Astrocyte of the spinal cord (primary cell): Measurements from ENCODE around the gene ODC1.

ENCODE experiments used
- DNase-seq: peaks from one replicate; pipeline ENCODE4 v3.0.0; 2011; ENCODE audit warnings: low read depth, low spot score
- H3K4me3 ChIP-seq: 2 replicates; pipeline ENCODE4 v1.5.1; 2011; ENCODE audit warnings: low read depth, mild to moderate bottlenecking, low read length, moderate library complexity
- in situ Hi-C: cut with HindIII; loops from 2 replicates; pipeline ENCODE4 v1.10.0; 2017; ENCODE audit warnings: low sequenced_read_pairs
- TF ChIP-seq, protein P1 (sequence below): IDR thresholded peaks from 2 replicates; pipeline ENCODE4 v1.5.1; 2012; ENCODE audit warnings: low read depth, mild to moderate bottlenecking, low read length, inconsistent platforms

The ODC1 gene

DNA sequence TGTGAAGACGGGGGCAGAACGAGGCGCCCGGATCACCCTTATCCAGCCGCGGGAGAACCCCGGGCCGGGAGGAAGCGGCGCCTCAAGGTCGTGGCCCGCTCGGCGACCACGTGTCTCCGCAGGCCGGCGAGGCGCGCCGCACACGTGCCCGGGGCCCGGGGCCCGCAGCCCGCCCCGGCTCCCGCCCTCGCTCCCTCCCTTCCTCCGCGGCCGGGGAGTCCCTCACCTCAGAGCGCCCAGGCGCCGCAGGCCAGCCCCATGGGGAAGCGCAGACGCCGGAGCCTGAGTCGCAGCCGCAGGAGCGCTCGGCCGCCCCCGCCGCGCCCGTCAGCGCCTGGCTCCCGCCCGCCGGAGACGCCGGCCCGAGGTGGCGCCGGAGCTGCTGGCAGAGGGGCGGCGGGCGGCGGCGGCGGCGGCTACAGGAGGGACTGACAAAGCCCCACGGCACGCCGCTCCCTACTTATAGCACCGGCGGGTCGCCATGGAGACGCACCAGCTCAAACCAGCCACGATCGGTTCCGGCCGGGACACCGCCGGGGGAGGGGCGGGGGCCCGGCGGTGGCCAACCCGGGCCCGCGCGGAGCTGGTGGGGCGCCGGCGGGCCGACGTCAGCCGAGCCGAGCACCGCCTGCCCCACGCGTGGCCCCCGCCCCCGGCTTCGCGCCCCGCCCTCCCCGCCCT is at the start of gene ODC1:
Gene ODC1 (minus strand): TSS at position 433 of the 681 bp plus-strand sequence. CDS start 3,295 bp downstream, outside the sequence.
- TF ChIP-seq, protein P1, sequence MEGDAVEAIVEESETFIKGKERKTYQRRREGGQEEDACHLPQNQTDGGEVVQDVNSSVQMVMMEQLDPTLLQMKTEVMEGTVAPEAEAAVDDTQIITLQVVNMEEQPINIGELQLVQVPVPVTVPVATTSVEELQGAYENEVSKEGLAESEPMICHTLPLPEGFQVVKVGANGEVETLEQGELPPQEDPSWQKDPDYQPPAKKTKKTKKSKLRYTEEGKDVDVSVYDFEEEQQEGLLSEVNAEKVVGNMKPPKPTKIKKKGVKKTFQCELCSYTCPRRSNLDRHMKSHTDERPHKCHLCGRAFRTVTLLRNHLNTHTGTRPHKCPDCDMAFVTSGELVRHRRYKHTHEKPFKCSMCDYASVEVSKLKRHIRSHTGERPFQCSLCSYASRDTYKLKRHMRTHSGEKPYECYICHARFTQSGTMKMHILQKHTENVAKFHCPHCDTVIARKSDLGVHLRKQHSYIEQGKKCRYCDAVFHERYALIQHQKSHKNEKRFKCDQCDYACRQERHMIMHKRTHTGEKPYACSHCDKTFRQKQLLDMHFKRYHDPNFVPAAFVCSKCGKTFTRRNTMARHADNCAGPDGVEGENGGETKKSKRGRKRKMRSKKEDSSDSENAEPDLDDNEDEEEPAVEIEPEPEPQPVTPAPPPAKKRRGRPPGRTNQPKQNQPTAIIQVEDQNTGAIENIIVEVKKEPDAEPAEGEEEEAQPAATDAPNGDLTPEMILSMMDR = no peak
- DNase-seq = peak; percentile 93
- H3K4me3 ChIP-seq = peak within 1 kb of the TSS; percentile 70
- in situ Hi-C loops = no loop called here

- DNase-seq = peak; percentile 67
- in situ Hi-C loops = no loop called here
- H3K4me3 ChIP-seq = no peak overlapping the region
- TF ChIP-seq, protein P1 = no peak
These were observed 49.7 kb upstream of the ODC1 start for GRCh38 chr2:10497797-10498251.

DNA sequence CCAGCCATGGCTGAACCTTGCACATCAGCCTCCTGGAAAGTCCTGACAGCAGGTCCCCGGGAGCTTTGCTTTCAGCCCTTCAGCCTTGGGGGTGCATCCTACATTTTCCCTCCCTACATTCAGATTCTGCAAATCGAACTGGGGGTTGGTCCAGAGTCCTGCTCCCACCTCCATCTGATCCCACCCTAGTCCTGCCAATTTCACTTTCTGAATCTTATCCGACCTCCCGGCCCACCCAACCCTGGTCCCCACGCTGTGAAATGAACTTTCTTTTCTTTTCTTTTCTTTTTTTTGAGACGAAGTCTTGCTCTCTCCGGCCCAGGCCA is 47.8 kb upstream of the ODC1 start:
- TF ChIP-seq, protein P1 = no peak
- DNase-seq = no peak
- in situ Hi-C loops = no loop called here
- no peak overlapping the region for H3K4me3 ChIP-seq

DNA sequence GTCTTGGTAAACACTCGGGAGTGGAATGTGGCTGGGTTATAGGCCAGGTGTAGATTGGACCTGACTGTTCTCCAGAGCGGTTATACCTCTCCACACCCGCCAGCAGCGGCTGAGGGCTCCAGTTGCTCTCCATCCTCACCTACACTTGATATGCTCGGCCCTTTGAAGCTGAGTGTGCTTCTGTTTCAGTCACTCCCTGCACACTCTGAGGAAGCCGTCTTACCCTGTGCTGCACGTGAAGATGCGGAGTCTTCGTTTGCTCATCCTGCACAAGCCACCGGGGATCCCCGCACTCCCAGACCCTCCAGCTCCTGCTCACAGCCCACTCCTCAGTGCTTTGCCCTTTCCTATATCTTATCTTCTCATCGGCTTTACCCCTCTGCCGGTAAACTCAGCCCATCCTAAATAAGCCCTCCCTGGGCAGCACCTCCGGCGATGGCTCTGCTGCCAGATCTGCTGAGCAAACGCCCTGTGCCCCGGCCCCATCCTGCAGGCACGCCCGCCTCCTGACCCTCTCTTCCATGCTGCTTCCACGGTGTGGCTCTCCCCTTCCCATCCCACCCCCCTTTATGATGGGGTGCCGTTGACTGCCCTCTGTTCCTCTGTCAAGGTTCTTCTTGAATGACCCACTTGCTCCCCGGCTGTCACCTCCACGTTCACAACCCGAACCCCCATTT is 47.3 kb upstream of the ODC1 start:
- DNase-seq = no peak
- TF ChIP-seq, protein P1 = no peak
- in situ Hi-C loops = no loop called here
- no peak overlapping the region for H3K4me3 ChIP-seq

DNA sequence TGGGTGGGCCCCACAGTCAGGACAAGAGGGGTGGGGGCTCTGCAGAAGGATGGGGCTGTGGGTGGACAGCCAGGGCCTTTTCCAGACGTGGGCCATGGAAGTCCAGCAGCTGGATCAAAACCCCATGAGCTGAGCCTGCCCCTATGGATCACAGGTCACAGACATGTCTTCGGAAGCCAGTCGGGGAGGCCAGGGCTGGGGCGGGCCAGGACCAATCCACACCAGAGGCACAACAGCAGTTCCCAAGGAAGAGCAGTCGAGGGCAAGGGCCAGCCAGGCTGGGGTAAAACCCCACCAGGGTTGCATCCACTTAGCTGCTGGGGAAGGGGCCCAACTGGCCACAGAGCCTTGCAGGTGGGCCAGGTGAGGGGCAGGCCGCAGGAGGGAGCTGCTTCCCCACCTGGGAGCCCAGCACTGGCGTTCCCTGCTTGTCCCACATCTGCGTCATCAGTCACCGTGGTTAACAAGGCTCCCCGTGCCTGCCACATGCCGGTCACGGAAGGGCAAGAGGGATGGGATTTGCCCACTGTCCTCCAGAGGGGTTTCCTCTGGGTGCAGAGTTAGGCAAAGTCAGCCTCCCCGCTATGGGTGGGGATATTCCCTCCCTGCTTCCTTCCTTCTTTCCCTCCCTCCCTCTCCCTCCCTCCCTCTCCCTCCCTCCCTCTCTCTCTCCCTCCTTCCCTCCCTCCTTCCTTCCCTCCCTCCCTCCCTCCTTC is 46.4 kb upstream of the ODC1 start:
- H3K4me3 ChIP-seq = no peak overlapping the region
- in situ Hi-C loops = no loop called here
- DNase-seq = no peak
- TF ChIP-seq, protein P1 = no peak

GRCh38 chr2:10493634-10494281 is 45.6 kb upstream of the ODC1 start:
- H3K4me3 ChIP-seq = no peak overlapping the region
- DNase-seq = peak; percentile 80
- in situ Hi-C loops = no loop called here
- TF ChIP-seq, protein P1 = no peak
